ENCODE data around the gene EDN2.

EDN2 gene

DNA sequence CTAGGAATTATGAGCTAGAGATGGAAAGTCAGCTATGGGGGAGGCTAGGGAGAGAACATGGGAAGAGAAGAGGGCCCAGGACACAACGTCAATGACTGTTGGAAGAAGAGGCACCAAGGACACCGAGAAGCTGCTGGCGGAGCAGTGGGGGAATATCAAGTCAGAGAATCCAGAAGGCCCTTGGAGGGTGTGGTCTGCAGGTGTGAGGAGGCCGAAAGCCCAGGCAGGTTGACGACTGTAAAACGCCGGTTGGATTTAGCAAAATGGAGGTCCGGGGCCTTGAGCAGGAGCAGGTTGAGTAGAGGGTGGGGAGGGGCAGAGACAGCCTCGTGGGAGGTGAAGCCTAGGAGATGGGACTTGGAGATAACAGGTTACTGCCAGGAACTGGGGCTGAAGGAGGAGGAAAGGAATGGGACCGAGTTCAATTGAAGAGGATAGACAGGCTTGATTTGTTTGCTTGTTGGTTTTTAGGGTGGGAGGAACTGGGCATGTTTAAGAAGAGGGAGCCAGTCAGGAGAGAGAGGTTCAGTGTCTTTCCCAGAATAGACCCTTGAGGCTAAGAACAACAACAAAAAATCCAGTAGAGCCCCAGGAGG lies 35.1 kb downstream of the EDN2 start:
- ChIA-PET CTCF (interaction anchor here (0.8 to 1.5 kb wide), 2 partner anchors 16 to 32 kb away, joined by 3 to 5 read pairs; no protein-coding TSS in a partner anchor), POLR2A (no interaction called here)
- no peak for DNase-seq (ENCODE audit: extremely low spot score)
- TF ChIP-seq, protein P1, sequence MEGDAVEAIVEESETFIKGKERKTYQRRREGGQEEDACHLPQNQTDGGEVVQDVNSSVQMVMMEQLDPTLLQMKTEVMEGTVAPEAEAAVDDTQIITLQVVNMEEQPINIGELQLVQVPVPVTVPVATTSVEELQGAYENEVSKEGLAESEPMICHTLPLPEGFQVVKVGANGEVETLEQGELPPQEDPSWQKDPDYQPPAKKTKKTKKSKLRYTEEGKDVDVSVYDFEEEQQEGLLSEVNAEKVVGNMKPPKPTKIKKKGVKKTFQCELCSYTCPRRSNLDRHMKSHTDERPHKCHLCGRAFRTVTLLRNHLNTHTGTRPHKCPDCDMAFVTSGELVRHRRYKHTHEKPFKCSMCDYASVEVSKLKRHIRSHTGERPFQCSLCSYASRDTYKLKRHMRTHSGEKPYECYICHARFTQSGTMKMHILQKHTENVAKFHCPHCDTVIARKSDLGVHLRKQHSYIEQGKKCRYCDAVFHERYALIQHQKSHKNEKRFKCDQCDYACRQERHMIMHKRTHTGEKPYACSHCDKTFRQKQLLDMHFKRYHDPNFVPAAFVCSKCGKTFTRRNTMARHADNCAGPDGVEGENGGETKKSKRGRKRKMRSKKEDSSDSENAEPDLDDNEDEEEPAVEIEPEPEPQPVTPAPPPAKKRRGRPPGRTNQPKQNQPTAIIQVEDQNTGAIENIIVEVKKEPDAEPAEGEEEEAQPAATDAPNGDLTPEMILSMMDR (IDR thresholded peaks at IDR 0.05; ENCODE audit: control extremely low read depth, extremely low read depth, low read depth, missing control alignments), result no peak

DNA sequence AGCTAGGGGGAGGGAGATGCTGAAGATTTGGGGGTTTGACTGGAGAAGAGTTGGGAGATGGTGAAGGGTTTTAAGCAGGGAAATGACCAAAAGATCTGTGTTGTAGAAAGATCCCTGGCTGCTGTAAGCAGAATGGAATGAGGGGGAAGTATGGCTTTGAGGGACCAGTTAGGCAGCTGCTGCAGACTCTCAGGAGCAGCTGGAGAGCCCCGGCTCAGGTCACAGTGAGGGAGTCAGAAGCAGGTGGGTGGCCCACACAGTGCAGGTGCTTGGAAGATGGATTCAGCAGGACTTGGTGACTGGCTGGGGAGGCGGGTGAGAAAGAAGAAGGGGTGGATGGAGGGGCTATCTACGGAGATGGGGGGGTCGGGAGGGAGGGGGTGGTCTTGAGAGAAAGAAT lies 35.7 kb downstream of the EDN2 start:
- TF ChIP-seq, protein P1 (IDR thresholded peaks at IDR 0.05; ENCODE audit: control extremely low read depth, extremely low read depth, low read depth, missing control alignments), result no peak
- DNase-seq (ENCODE audit: extremely low spot score), result no peak
- ChIA-PET CTCF (interaction anchor here (0.8 to 1.5 kb wide), 2 partner anchors 16 to 31 kb away, joined by 3 to 5 read pairs; no protein-coding TSS in a partner anchor), POLR2A (no interaction called here)

GRCh38 chr1:41447995-41448770 lies 36.3 kb downstream of the EDN2 start:
- ChIA-PET CTCF (interaction anchor here (1.2 to 1.5 kb wide), 2 partner anchors 15 kb away, joined by 3 to 5 read pairs; no protein-coding TSS in a partner anchor), POLR2A (no interaction called here)
- DNase-seq (ENCODE audit: extremely low spot score), result no peak
- TF ChIP-seq, protein P1 (IDR thresholded peaks at IDR 0.05; ENCODE audit: control extremely low read depth, extremely low read depth, low read depth, missing control alignments), result no peak

DNA sequence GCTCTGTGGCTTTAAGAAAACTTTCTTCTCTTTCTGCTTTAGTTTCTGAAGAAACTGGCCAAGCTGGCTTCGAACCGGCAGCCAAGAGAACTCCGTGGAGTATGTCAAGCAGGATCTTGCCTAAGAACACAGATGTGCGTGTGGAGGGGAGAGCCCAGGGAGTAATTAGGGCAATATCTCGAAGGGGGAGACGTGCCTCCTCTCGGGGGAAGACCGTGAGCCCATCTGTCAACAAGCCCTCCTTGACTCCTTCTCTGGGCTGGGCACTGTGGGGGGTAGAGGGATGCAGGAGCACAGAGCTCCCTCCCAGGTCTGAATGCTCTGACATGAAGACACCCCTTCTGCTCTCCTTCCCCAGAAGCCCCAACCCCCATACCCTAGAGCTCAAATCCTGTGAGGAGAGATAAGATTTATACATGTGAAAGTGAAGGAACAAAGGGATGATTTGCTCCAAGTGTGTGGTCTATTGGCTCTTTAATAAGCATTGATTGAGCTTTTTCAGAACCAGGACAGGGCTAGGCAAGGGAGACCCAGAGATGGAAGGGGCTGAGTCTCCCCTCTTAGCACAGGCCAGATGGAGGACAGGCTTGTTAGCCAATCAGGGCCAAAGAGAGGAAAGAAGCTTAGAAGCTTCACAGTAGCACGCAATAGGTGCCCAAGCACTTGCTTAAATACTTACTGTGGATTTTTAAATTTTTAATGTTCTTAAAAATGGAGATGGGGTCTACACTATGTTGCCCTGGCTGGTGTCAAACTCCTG lies 37.5 kb downstream of the EDN2 start:
- CTCF ChIA-PET, result interaction anchor here (1.0 to 2.1 kb wide), 3 partner anchors 14 to 125 kb away, joined by 3 to 6 read pairs (median 5); no protein-coding TSS in a partner anchor
- POLR2A ChIA-PET, result no interaction called here
- TF ChIP-seq, protein P1 (IDR thresholded peaks at IDR 0.05; ENCODE audit: control extremely low read depth, extremely low read depth, low read depth, missing control alignments), result no peak
- DNase-seq (ENCODE audit: extremely low spot score), result no peak

- CTCF ChIA-PET, result interaction anchor here (1.2 to 2.2 kb wide), 5 partner anchors 12 to 464 kb away, joined by 3 to 15 read pairs (median 6); no protein-coding TSS in a partner anchor
- TF ChIP-seq, protein P1 (IDR thresholded peaks at IDR 0.05; ENCODE audit: control extremely low read depth, extremely low read depth, low read depth, missing control alignments), result no peak
- no peak for DNase-seq (ENCODE audit: extremely low spot score)
- POLR2A ChIA-PET, result no interaction called here
Observed at GRCh38 chr1:41444785-41445184, 39.7 kb downstream of the EDN2 start.

DNA sequence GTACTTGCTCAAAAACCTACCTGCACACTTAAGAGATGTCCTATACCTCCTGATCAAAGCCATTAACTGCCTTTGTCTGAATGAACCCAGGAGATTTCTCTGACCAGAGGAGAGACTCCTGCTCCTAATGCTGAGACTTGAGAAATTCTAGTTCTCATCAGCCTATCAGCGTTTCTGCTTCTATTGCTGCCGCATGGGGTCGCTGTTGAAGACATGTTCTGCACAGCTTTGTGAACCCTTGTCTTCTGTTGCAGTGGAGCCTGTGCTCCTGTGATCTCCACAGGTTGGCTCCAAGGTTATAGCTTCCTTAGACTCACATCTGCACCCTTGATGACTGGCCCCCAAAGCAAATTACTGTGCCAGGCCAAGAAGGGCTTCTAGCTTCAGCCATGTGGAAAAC lies 40.2 kb downstream of the EDN2 start:
- no peak for DNase-seq (ENCODE audit: extremely low spot score)
- POLR2A ChIA-PET, result no interaction called here
- TF ChIP-seq, protein P1 (IDR thresholded peaks at IDR 0.05; ENCODE audit: control extremely low read depth, extremely low read depth, low read depth, missing control alignments), result no peak
- CTCF ChIA-PET, result interaction anchor here (1.2 to 2.2 kb wide), 6 partner anchors 10 to 465 kb away, joined by 3 to 15 read pairs (median 5); no protein-coding TSS in a partner anchor
